Right lobe of liver (tissue), 6 donors: Measurements from ENCODE around the gene WDR47. TPM values are rescaled to one million over a fixed set of nuclear protein-coding genes. Genes with fewer than 3 reads are reported as not detected.

Experiments
- ATAC-seq, 4 donors: fragments of 200-7000 bp; cut with Tn5 transposase; one replicate each; pipeline ENCODE4 v1.9.1; 2020; ENCODE audit warnings: mild to moderate bottlenecking in 4 of 4, moderate library complexity in 4 of 4
- DNase-seq, 3 donors: peaks; one replicate each; pipeline ENCODE4 v3.0.0-alpha.2; 2020
- H3K27ac ChIP-seq, 3 donors: fragments of 200-600 bp; one replicate each; pipeline ENCODE4 v1.8.0; 2022
- H3K27me3 ChIP-seq, 2 donors: fragments of 200-600 bp; one replicate each; pipeline ENCODE4 v1.8.0; 2022
- H3K36me3 ChIP-seq, 4 donors: fragments of 200-600 bp; sonication (generic) in 1 of 4; one replicate each; pipeline versions ENCODE4 v1.5.1 to v1.8.0; 2017 to 2022; ENCODE audit warnings: control low read depth in 1 of 4
- H3K4me1 ChIP-seq, 4 donors: fragments of 200-600 bp; sonication (generic) in 1 of 4; one replicate each; pipeline versions ENCODE4 v1.5.1 to v1.8.0; 2017 to 2022; ENCODE audit warnings: control low read depth in 1 of 4
- H3K4me3 ChIP-seq, 3 donors: fragments of 200-600 bp; one replicate each; pipeline ENCODE4 v1.8.0; 2022
- H3K9me3 ChIP-seq, 4 donors: fragments of 200-600 bp; sonication (generic) in 1 of 4; one replicate each; pipeline versions ENCODE4 v1.5.1 to v1.8.0; 2017 to 2022; ENCODE audit warnings: control low read depth in 1 of 4
- CTCF ChIP-seq, 4 donors: fragments of 200-600 bp in 3 of 4; fragments of 450-650 bp in 1 of 4; IDR thresholded peaks; one replicate each; pipeline versions ENCODE4 v1.5.1 to v1.8.0; 2016 to 2022; ENCODE audit warnings: antibody characterized with exemption in 4 of 4, mild to moderate bottlenecking in 2 of 4
- POLR2A ChIP-seq: fragments of 450-650 bp; IDR thresholded peaks from one replicate; pipeline ENCODE4 v1.6.1; 2017; ENCODE audit warnings: antibody characterized with exemption, mild to moderate bottlenecking
- WGBS: methylation state at CpG from one replicate; pipeline ENCODE4 v1.1.6; 2018; ENCODE audit warnings: low coverage, low lambda C conversion rate; ENCODE audit not compliant: insufficient coverage; ENCODE audit errors: missing lambda C conversion rate; 5-methylcytosine and 5-hydroxymethylcytosine counted together
- intact Hi-C, 2 donors: fragments of 100-400 bp; cut with DNase I; formaldehyde crosslinking; loops; one replicate each; pipeline versions ENCODE4 v1.11.2 to v1.14.1; 2022
- total RNA-seq, 6 experiments: library from RNA; depleted of rRNA in 2 of 6; stranded (reverse); fragments of >200 nt in 2 of 6; fragmentation: NEBNext Ultra II Directional in 3 of 6; extraction: Animal tissue kit (Norgen Biotek cat#: 25700) in 3 of 6; gene quantifications; one replicate each; pipeline versions ENCODE4 v1.1.0 to v1.2.4, GENCODE V29; 2016 to 2023
- donor health status: DM: no; HTN: yes; CAD: no.
- donor health status: DM: no; HTN: no; CAD: no.
- donor health status: DM: no; HTN: no; CAD: no.
- donor health status: DM: no; HTN: yes; CAD: no.
- donor health status: DM: no; HTN: yes; CAD: no.

Gene WDR47
- total RNA-seq, 6 experiments from 2014 or later = 2.4 to 4.2 (median 2.6) TPM

- Histone ChIP-seq H3K36me3 (peaks cover 0 to 20% (median 0%) of the 10 kb centered on the region in 4 donors), H3K9me3 (no peaks in the 10 kb centered on the region), H3K27ac (no peak overlapping the region), H3K4me1 (no peaks in the 10 kb centered on the region), H3K4me3 (no peak overlapping the region), H3K27me3 (no peaks in the 10 kb centered on the region)
- 86% methylated on average over 4 of the region's 4 CpGs for WGBS
- ATAC-seq (no peak), DNase-seq (no peak)
- intact Hi-C loops = no loop called here
- TF ChIP-seq CTCF (IDR thresholded peaks at IDR 0.05) = no peak
- TF ChIP-seq POLR2A = no peak
These were observed 58.8 kb downstream of the WDR47 start for GRCh38 chr1:108983114-108983513.

GRCh38 chr1:108976658-108977057 lies 65.2 kb downstream of the WDR47 start:
- Histone ChIP-seq H3K4me3 (no peak overlapping the region), H3K36me3 (peaks cover 0 to 6% (median 0%) of the 10 kb centered on the region in 4 donors), H3K27ac (no peak overlapping the region), H3K4me1 (no peaks in the 10 kb centered on the region), H3K27me3 (no peaks in the 10 kb centered on the region), H3K9me3 (no peaks in the 10 kb centered on the region)
- WGBS = 88% methylated on average over 4 of the region's 4 CpGs
- intact Hi-C loops = no loop called here
- no peak for ATAC-seq
- DNase-seq = no peak
- TF ChIP-seq POLR2A = no peak
- no peak for TF ChIP-seq CTCF (IDR thresholded peaks at IDR 0.05)

- peaks cover 0 to 7% (median 0%) of the 10 kb centered on the region in 4 donors for H3K36me3 ChIP-seq
These were observed 69.0 kb downstream of the WDR47 start for GRCh38 chr1:108972951-108973350.

GRCh38 chr1:108969346-108969745 lies 72.6 kb downstream of the WDR47 start:
- intact Hi-C loops = no loop called here
- no peaks in the 10 kb centered on the region for H3K9me3 ChIP-seq
- ATAC-seq = no peak
- TF ChIP-seq POLR2A (no peak), CTCF (IDR thresholded peaks at IDR 0.05) (no peak)
- no peak overlapping the region for H3K27ac ChIP-seq
- no peak overlapping the region for H3K4me3 ChIP-seq
- DNase-seq = no peak
- H3K27me3 ChIP-seq = no peaks in the 10 kb centered on the region
- peaks cover 0 to 7% (median 0%) of the 10 kb centered on the region in 4 donors for H3K36me3 ChIP-seq
- no peaks in the 10 kb centered on the region for H3K4me1 ChIP-seq

More at GRCh38 chr1:108972951-108973350, 69.0 kb downstream of the WDR47 start:
- intact Hi-C loops = no loop called here
- no peaks in the 10 kb centered on the region for H3K9me3 ChIP-seq
- DNase-seq = no peak
- no peaks in the 10 kb centered on the region for H3K27me3 ChIP-seq
- no peaks in the 10 kb centered on the region for H3K4me1 ChIP-seq
- WGBS = 100% methylated on average over 1 of the region's 1 CpG
- no peak overlapping the region for H3K4me3 ChIP-seq
- TF ChIP-seq CTCF (IDR thresholded peaks at IDR 0.05) = no peak
- no peak for TF ChIP-seq POLR2A
- H3K27ac ChIP-seq = no peak overlapping the region
- ATAC-seq = no peak
